Hepatocyte (in vitro differentiated cells): ENCODE results near the gene MAGEF1.

Source experiments
- EZH2 ChIP-seq: fragments of 200-600 bp; sonication (generic); IDR thresholded peaks from 2 replicates; pipeline ENCODE4 v1.6.1; 2016; ENCODE audit warnings: antibody characterized with exemption, mild to moderate bottlenecking, borderline replicate concordance
- TF ChIP-seq, protein P1 (sequence below): fragments of 200-600 bp; sonication (generic); IDR thresholded peaks from 2 replicates; pipeline ENCODE4 v1.5.1; 2016; ENCODE audit warnings: antibody characterized with exemption, mild to moderate bottlenecking; ENCODE audit not compliant: poor library complexity

DNA sequence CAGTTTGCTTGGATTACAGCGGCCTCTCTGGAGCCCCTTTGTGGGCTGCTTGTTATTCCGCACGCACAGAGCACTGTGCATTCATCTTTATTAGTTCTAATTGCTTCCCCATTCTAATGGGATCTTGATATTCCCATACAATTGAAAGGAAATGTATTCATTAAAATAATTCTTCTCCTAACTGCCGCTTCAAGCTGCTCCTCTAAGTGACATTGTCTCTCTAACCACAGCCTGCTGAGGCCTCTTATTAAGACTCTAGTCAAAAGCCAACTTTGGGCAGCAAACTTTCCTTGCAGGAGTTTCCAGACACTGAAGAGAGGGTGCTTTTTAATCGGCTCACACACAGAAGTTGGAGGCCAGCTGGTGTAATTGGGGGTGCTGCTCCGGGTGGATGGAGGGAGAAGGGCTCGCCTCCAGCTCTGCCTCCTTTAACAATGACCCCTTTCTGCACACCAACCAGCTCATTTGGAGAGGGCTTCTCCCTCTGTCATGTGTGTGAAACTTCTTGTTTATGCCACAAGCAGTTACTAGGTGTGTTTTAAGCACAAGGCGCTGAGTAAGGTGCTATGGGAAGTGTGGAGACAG, 5.6 kb upstream of the MAGEF1 start:
- TF ChIP-seq, protein P1, sequence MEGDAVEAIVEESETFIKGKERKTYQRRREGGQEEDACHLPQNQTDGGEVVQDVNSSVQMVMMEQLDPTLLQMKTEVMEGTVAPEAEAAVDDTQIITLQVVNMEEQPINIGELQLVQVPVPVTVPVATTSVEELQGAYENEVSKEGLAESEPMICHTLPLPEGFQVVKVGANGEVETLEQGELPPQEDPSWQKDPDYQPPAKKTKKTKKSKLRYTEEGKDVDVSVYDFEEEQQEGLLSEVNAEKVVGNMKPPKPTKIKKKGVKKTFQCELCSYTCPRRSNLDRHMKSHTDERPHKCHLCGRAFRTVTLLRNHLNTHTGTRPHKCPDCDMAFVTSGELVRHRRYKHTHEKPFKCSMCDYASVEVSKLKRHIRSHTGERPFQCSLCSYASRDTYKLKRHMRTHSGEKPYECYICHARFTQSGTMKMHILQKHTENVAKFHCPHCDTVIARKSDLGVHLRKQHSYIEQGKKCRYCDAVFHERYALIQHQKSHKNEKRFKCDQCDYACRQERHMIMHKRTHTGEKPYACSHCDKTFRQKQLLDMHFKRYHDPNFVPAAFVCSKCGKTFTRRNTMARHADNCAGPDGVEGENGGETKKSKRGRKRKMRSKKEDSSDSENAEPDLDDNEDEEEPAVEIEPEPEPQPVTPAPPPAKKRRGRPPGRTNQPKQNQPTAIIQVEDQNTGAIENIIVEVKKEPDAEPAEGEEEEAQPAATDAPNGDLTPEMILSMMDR = peak; percentile 22
- no peak for TF ChIP-seq EZH2
